SK-N-SH (cell line): ENCODE data around the gene SLC47A2. TPM values are rescaled to one million over a fixed set of nuclear protein-coding genes. Genes with fewer than 3 reads are reported as not detected.

ENCODE experiments used
- CTCF ChIA-PET: fragments of 300-600, 350-600 bp; formaldehyde crosslinking; extraction: SDS; loops from one replicate; lab custom pipeline; 2021; lab: Yijun Ruan, JAX
- POLR2A ChIA-PET: fragments of 350-600 bp; sonication (Branson Sonifier 250); formaldehyde crosslinking; extraction: SDS; loops from one replicate; lab custom pipeline; 2020; ENCODE audit warnings: antibody characterized with exemption, inconsistent platforms; lab: Yijun Ruan, JAX
- DNase-seq: peaks from one replicate; pipeline ENCODE4 v3.0.0; 2012
- H2AFZ ChIP-seq: fragments of 200-600 bp; sonication (generic); 2 replicates; pipeline ENCODE4 v1.8.1; 2016; ENCODE audit warnings: antibody characterized with exemption, mild to moderate bottlenecking, low read depth
- H3F3A ChIP-seq: fragments of 200-600 bp; sonication (generic); replicated peaks from 2 replicates; pipeline ENCODE3; 2016; ENCODE audit warnings: antibody characterized with exemption, mild to moderate bottlenecking; ENCODE audit not compliant: insufficient read depth
- H3K27ac ChIP-seq, 2 experiments: fragments of 200-500 bp in 1 of 2; fragments of 200-600 bp in 1 of 2; sonication (Bioruptor generic) in 1 of 2; sonication (generic), shearing (Covaris generic) in 1 of 2; 2 replicates each; pipeline versions ENCODE4 v1.5.1 to v1.6.1; 2014 to 2016; ENCODE audit warnings: low read depth in 2 of 2, inconsistent platforms in 1 of 2, low read length in 1 of 2, mild to moderate bottlenecking in 1 of 2, mixed read lengths in 1 of 2
- H3K27me3 ChIP-seq: fragments of 200-600 bp; sonication (generic), shearing (Covaris generic); 2 replicates; pipeline ENCODE4 v1.6.1; 2016; ENCODE audit warnings: mixed run types; ENCODE audit not compliant: insufficient read depth
- H3K36me3 ChIP-seq, 2 experiments: fragments of 200-500 bp in 1 of 2; fragments of 200-600 bp in 1 of 2; sonication (Bioruptor generic) in 1 of 2; sonication (generic) in 1 of 2; replicated peaks in 1 of 2; 2 replicates each; pipeline versions ENCODE3 to v1.5.1; 2014 to 2016; ENCODE audit warnings: low read length in 1 of 2, mild to moderate bottlenecking in 1 of 2; ENCODE audit not compliant: insufficient read depth in 2 of 2, control insufficient read depth in 1 of 2
- H3K4me1 ChIP-seq, 2 experiments: fragments of 200-500 bp in 1 of 2; fragments of 200-600 bp in 1 of 2; sonication (Bioruptor generic) in 1 of 2; sonication (generic), shearing (Covaris generic) in 1 of 2; 2 replicates each; pipeline versions ENCODE4 v1.5.1 to v1.6.1; 2014 to 2016; ENCODE audit warnings: low read depth in 1 of 2, low read length in 1 of 2, mixed run types in 1 of 2; ENCODE audit not compliant: insufficient read depth in 2 of 2, control insufficient read depth in 1 of 2
- H3K4me2 ChIP-seq: fragments of 200-600 bp; sonication (generic), shearing (Covaris generic); 2 replicates; pipeline ENCODE4 v1.6.1; 2017; ENCODE audit warnings: mixed run types
- H3K4me3 ChIP-seq, 2 experiments: fragments of 200-500 bp in 1 of 2; fragments of 200-600 bp in 1 of 2; sonication (Bioruptor generic) in 1 of 2; sonication (generic), shearing (Covaris generic) in 1 of 2; 2 replicates each; pipeline versions ENCODE4 v1.5.1 to v1.8.1; 2014 to 2016; ENCODE audit warnings: low read depth in 2 of 2, inconsistent platforms in 1 of 2, low read length in 1 of 2, mild to moderate bottlenecking in 1 of 2, mixed read lengths in 1 of 2, moderate library complexity in 1 of 2
- H3K79me2 ChIP-seq: fragments of 200-600 bp; sonication (generic); 2 replicates; pipeline ENCODE4 v1.8.1; 2017; ENCODE audit warnings: mild to moderate bottlenecking; ENCODE audit not compliant: insufficient read depth
- H3K9ac ChIP-seq: fragments of 200-600 bp; sonication (generic); 2 replicates; pipeline ENCODE4 v1.6.1; 2017; ENCODE audit warnings: mixed run types
- H3K9me2 ChIP-seq: fragments of 200-600 bp; sonication (generic); 2 replicates; pipeline ENCODE4 v1.6.1; 2017; ENCODE audit warnings: mixed run types
- H3K9me3 ChIP-seq: fragments of 200-600 bp; sonication (generic); 2 replicates; pipeline ENCODE4 v1.6.1; 2017; ENCODE audit warnings: mixed run types, mild to moderate bottlenecking, moderate library complexity
- H4K20me1 ChIP-seq: fragments of 200-600 bp; sonication (generic); 2 replicates; pipeline ENCODE4 v1.6.1; 2017; ENCODE audit warnings: mild to moderate bottlenecking, mixed run types; ENCODE audit not compliant: insufficient read depth
- CHD2 ChIP-seq: fragments of 150-350 bp; IDR thresholded peaks from 2 replicates; pipeline ENCODE4 v1.6.1; 2018; ENCODE audit warnings: low read length; ENCODE audit not compliant: partially characterized antibody
- EP300 ChIP-seq, 2 experiments: IDR thresholded peaks; 2 replicates each; pipeline versions ENCODE4 v1.4.0 to v1.6.1; 2012; ENCODE audit warnings: borderline replicate concordance in 1 of 2, low read depth in 1 of 2, low read length in 1 of 2
- EZH2phosphoT487 ChIP-seq: fragments of 200-600 bp; sonication (generic); IDR thresholded peaks from 2 replicates; pipeline ENCODE4 v1.6.1; 2017; ENCODE audit warnings: low read depth, mixed run types, mild to moderate bottlenecking, antibody characterized with exemption, moderate library complexity, borderline replicate concordance
- FOSL2 ChIP-seq: IDR thresholded peaks from 2 replicates; pipeline ENCODE4 v1.4.0; 2012; ENCODE audit warnings: low read depth, mild to moderate bottlenecking, moderate library complexity, borderline replicate concordance
- FOXJ3 ChIP-seq: sonication (generic); formaldehyde crosslinking; IDR thresholded peaks from 2 replicates; pipeline ENCODE4 v1.5.1; 2020; ENCODE audit warnings: mild to moderate bottlenecking, missing genetic modification reagents
- FOXM1 ChIP-seq: IDR thresholded peaks from 2 replicates; pipeline ENCODE4 v1.4.0; 2012; ENCODE audit warnings: low read depth, mild to moderate bottlenecking
- GABPA ChIP-seq: IDR thresholded peaks from 2 replicates; pipeline ENCODE4 v1.4.0; 2012; ENCODE audit warnings: low read depth, mild to moderate bottlenecking
- GATA2 ChIP-seq: sonication (generic); formaldehyde crosslinking; IDR thresholded peaks from 2 replicates; pipeline ENCODE4 v1.5.0; 2020; ENCODE audit warnings: mild to moderate bottlenecking, missing genetic modification reagents
- IRF3 ChIP-seq: fragments of 150-350 bp; IDR thresholded peaks from 2 replicates; pipeline ENCODE4 v1.6.1; 2016; ENCODE audit warnings: mild to moderate bottlenecking, low read depth, low read length
- JUND ChIP-seq: IDR thresholded peaks from 2 replicates; pipeline ENCODE4 v1.4.0; 2012
- MEF2A ChIP-seq: IDR thresholded peaks from 2 replicates; pipeline ENCODE4 v1.4.0; 2012; ENCODE audit warnings: low read depth, borderline replicate concordance
- NFIC ChIP-seq: IDR thresholded peaks from 2 replicates; pipeline ENCODE4 v1.4.0; 2012; ENCODE audit warnings: borderline replicate concordance
- POLR2AphosphoS5 ChIP-seq: IDR thresholded peaks from 2 replicates; pipeline ENCODE4 v1.6.1; 2012; ENCODE audit warnings: low read depth, low read length
- RAD21 ChIP-seq: IDR thresholded peaks from 2 replicates; pipeline ENCODE4 v1.6.1; 2012; ENCODE audit warnings: mild to moderate bottlenecking, low read length
- RCOR1 ChIP-seq: fragments of 150-350 bp; IDR thresholded peaks from 2 replicates; pipeline ENCODE4 v1.6.1; 2017; ENCODE audit warnings: antibody characterized with exemption, low read length
- REST ChIP-seq: IDR thresholded peaks from 2 replicates; pipeline ENCODE4 v1.6.1; 2012; ENCODE audit warnings: mild to moderate bottlenecking, low read depth, low read length, moderate library complexity
- SIN3A ChIP-seq: IDR thresholded peaks from 2 replicates; pipeline ENCODE4 v1.6.1; 2012; ENCODE audit warnings: low read depth, mild to moderate bottlenecking, low read length, moderate library complexity, borderline replicate concordance
- TAF1 ChIP-seq: IDR thresholded peaks from 2 replicates; pipeline ENCODE4 v1.6.1; 2012; ENCODE audit warnings: low read depth, mild to moderate bottlenecking, low read length, moderate library complexity, borderline replicate concordance
- TCF12 ChIP-seq: IDR thresholded peaks from 2 replicates; pipeline ENCODE4 v1.4.0; 2012
- TEAD4 ChIP-seq: IDR thresholded peaks from 2 replicates; pipeline ENCODE4 v1.4.0; 2012; ENCODE audit warnings: mild to moderate bottlenecking, borderline replicate concordance; ENCODE audit not compliant: insufficient read depth
- YY1 ChIP-seq: IDR thresholded peaks from 2 replicates; pipeline ENCODE4 v1.4.0; 2012; ENCODE audit warnings: low read depth, mild to moderate bottlenecking
- WGBS: methylation state at CpG from one replicate; pipeline ENCODE4 v1.1.6; 2017; ENCODE audit warnings: low lambda C conversion rate; 5-methylcytosine and 5-hydroxymethylcytosine counted together
- polyA plus RNA-seq, 3 experiments: library from polyadenylated mRNA; depleted of rRNA; stranded (reverse); fragments of >200 nt; gene quantifications; 2 replicates each; pipeline ENCODE4 v1.2.3, GENCODE V29; 2012
- TF ChIP-seq, protein P1 (sequence below): IDR thresholded peaks from 2 replicates; pipeline ENCODE4; 2012
- TF ChIP-seq, protein P2 (sequence below): fragments of 200-600 bp; sonication (generic); IDR thresholded peaks from 2 replicates; pipeline ENCODE4 v1.6.1; 2017; ENCODE audit warnings: antibody characterized with exemption, mild to moderate bottlenecking, moderate library complexity
- TF ChIP-seq, protein P3 (sequence below): IDR thresholded peaks from 2 replicates; pipeline ENCODE4 v1.4.0; 2012; ENCODE audit warnings: low read depth

The SLC47A2 gene
- polyA plus RNA-seq, 1 of the 3 experiments (the other 2 are of a cell fraction) = not detected

- TF ChIP-seq, protein P1, sequence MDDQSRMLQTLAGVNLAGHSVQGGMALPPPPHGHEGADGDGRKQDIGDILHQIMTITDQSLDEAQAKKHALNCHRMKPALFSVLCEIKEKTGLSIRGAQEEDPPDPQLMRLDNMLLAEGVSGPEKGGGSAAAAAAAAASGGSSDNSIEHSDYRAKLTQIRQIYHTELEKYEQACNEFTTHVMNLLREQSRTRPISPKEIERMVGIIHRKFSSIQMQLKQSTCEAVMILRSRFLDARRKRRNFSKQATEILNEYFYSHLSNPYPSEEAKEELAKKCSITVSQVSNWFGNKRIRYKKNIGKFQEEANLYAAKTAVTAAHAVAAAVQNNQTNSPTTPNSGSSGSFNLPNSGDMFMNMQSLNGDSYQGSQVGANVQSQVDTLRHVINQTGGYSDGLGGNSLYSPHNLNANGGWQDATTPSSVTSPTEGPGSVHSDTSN = no peak
- TF ChIP-seq EP300 (IDR thresholded peaks at IDR 0.05; ENCODE audit: borderline replicate concordance in 1 of 2, low read depth in 1 of 2, low read length in 1 of 2) = no peak
- TF ChIP-seq RAD21 = no peak
- no peak for TF ChIP-seq TEAD4
- TF ChIP-seq EZH2phosphoT487 = no peak
- TF ChIP-seq GATA2 = no peak
Observed at GRCh38 chr17:19755392-19755791, 39.0 kb upstream of the SLC47A2 start (continued).

DNA sequence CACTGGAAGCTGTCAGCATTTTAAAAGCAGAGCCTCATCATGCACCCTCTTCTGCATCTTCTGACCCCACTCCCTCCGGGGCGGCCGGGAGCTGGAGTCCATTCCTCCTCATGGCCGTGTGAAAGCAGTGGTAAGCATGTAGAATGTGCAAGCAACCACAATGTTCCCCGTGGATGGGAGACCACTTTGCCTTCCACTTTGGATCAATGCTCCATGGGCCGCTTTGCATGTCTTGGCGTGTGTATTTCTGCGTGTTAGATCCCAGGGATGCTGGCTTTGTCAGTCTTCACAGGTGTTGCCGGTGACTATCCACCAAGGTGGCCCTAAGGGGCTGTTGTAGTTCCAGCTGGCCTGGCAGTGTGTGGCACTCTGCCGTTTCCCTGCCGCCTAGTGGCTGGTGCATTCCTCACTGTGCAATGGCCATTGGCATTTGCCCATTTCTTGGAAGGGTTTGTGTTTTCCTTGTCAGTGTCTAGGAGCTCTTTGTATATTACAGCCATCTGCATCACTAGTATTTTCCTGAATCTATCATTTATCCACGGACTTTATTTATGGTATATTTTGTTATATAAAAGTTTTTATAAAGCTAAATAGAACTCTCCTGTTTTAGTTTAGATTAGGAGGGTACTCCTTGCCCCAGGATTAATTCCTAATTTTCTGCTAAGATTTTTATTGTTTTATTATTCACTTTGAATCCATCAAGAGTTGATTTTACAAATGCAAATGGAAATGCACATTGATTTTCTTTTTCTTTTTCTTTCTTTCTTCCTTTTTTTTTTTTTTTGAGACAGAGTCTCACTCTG lies 37.5 kb upstream of the SLC47A2 start:
- POLR2A ChIA-PET = no interaction called here
- Histone ChIP-seq H3K27ac (peak overlapping the region; percentile 79 to 97), H2AFZ (peak overlapping the region; percentile 82; the same call in 1 of the 2 replicates)
- no peak for TF ChIP-seq NFIC
- TF ChIP-seq EZH2phosphoT487 = no peak
- TF ChIP-seq CHD2 = no peak
- no peak for TF ChIP-seq RCOR1
- TF ChIP-seq MEF2A = no peak
- TF ChIP-seq TCF12 = peak; percentile 20; the same call in 1 of the 2 replicates
- no peak for TF ChIP-seq TAF1
- TF ChIP-seq REST = no peak
- no peak for TF ChIP-seq FOXM1
- 0 out of 2 replicates have a peak, but pooled peaks have one; percentile 14 for TF ChIP-seq YY1
- TF ChIP-seq SIN3A = no peak
- TF ChIP-seq FOSL2 = no peak
- TF ChIP-seq GABPA = no peak
- no peak for TF ChIP-seq FOXJ3 (CRISPR knock-in tag)
- TF ChIP-seq, protein P2, sequence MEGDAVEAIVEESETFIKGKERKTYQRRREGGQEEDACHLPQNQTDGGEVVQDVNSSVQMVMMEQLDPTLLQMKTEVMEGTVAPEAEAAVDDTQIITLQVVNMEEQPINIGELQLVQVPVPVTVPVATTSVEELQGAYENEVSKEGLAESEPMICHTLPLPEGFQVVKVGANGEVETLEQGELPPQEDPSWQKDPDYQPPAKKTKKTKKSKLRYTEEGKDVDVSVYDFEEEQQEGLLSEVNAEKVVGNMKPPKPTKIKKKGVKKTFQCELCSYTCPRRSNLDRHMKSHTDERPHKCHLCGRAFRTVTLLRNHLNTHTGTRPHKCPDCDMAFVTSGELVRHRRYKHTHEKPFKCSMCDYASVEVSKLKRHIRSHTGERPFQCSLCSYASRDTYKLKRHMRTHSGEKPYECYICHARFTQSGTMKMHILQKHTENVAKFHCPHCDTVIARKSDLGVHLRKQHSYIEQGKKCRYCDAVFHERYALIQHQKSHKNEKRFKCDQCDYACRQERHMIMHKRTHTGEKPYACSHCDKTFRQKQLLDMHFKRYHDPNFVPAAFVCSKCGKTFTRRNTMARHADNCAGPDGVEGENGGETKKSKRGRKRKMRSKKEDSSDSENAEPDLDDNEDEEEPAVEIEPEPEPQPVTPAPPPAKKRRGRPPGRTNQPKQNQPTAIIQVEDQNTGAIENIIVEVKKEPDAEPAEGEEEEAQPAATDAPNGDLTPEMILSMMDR = peak; percentile 64
- TF ChIP-seq POLR2AphosphoS5 = no peak
- no peak for TF ChIP-seq IRF3
- TF ChIP-seq, protein P3, sequence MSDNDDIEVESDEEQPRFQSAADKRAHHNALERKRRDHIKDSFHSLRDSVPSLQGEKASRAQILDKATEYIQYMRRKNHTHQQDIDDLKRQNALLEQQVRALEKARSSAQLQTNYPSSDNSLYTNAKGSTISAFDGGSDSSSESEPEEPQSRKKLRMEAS = 0 out of 2 replicates have a peak, but pooled peaks have one; percentile 17
- peak; percentile 41; the same call in 1 of the 2 replicates for TF ChIP-seq RAD21
- no peak for TF ChIP-seq JUND

More for the DNA sequence above, 37.5 kb upstream of the SLC47A2 start:
- WGBS = 50% methylated on average over 12 of the region's 12 CpGs
- H3K27me3 ChIP-seq = no peaks in the 10 kb centered on the region
- no peak overlapping the region for H3K4me3 ChIP-seq
- no peaks in the 10 kb centered on the region for H4K20me1 ChIP-seq
- no peak for DNase-seq
- H3K79me2 ChIP-seq = no peaks in the 10 kb centered on the region
- peak overlapping the region; percentile 74; the same call in 1 of the 2 replicates for H3K9ac ChIP-seq
- no peaks in the 10 kb centered on the region for H3K9me2 ChIP-seq
- H3F3A ChIP-seq = peaks cover 16% of the 10 kb centered on the region
- H3K36me3 ChIP-seq = no peaks in the 10 kb centered on the region
- no peaks in the 10 kb centered on the region for H3K9me3 ChIP-seq
- CTCF ChIA-PET = interaction anchor here (0.9 to 4.7 kb wide), 12 partner anchors 9 to 391 kb away, joined by 3 to 48 read pairs (median 4); partner anchors contain the start of gene B9D1
- peak overlapping the region; percentile 25; the same call in 1 of the 2 replicates for H3K4me2 ChIP-seq
- peaks cover 10 to 18% of the 10 kb centered on the region in 2 experiments; a peak in 3 of 4 replicates for H3K4me1 ChIP-seq
